Keratinocyte (primary cell): ENCODE data around the gene TXNRD2. TPM values are rescaled to one million over a fixed set of nuclear protein-coding genes. Genes with fewer than 3 reads are reported as not detected.

Source experiments
- DNase-seq: peaks from one replicate; pipeline ENCODE4 v3.0.0-alpha.2; 2011; ENCODE audit warnings: low read depth, missing footprints, low spot score
- FAIRE-seq: peaks from 2 replicates; lab custom pipeline; 2011; peaks lifted over from hg19 to GRCh38; lab: Jason Lieb, UNC
- H2AFZ ChIP-seq: 2 replicates; pipeline ENCODE4 v1.6.0; 2012; ENCODE audit warnings: low read length, control low read depth, inconsistent platforms; ENCODE audit not compliant: control insufficient read depth
- H3K27ac ChIP-seq: 2 replicates; pipeline ENCODE4 v1.5.1; 2011; ENCODE audit warnings: low read length; ENCODE audit not compliant: control insufficient read depth, insufficient read depth
- H3K27me3 ChIP-seq: 3 replicates; pipeline ENCODE4 v1.6.0; 2011; ENCODE audit warnings: low read length; ENCODE audit not compliant: control insufficient read depth, insufficient read depth; ENCODE audit errors: extremely low read depth
- H3K36me3 ChIP-seq, 2 experiments: 2 replicates in 1 of 2; 3 replicates in 1 of 2; pipeline ENCODE4 v1.5.1; 2011; ENCODE audit warnings: low read length in 2 of 2, mild to moderate bottlenecking in 1 of 2; ENCODE audit not compliant: control insufficient read depth in 2 of 2, insufficient read depth in 2 of 2; ENCODE audit errors: extremely low read depth in 1 of 2
- H3K4me1 ChIP-seq: 3 replicates; pipeline ENCODE4 v1.5.1; 2011; ENCODE audit warnings: low read length; ENCODE audit not compliant: control insufficient read depth, insufficient read depth; ENCODE audit errors: extremely low read depth
- H3K4me2 ChIP-seq: 3 replicates; pipeline ENCODE4 v1.6.0; 2011; ENCODE audit warnings: low read depth, low read length; ENCODE audit not compliant: control insufficient read depth, insufficient read depth; ENCODE audit errors: extremely low read depth
- H3K4me3 ChIP-seq, 3 experiments: fragments of 200-600 bp in 1 of 3; sonication (generic) in 1 of 3; 2 replicates in 2 of 3; 3 replicates in 1 of 3; pipeline ENCODE4 v1.5.1; 2011 to 2016; ENCODE audit warnings: low read length in 3 of 3, mild to moderate bottlenecking in 3 of 3, control low read depth in 2 of 3, inconsistent platforms in 1 of 3, low read depth in 1 of 3, mixed read lengths in 1 of 3, mixed run types in 1 of 3, moderate library complexity in 1 of 3; ENCODE audit not compliant: control insufficient read depth in 2 of 3, insufficient read depth in 2 of 3; ENCODE audit errors: extremely low read depth in 1 of 3
- H3K79me2 ChIP-seq: 2 replicates; pipeline ENCODE4 v1.6.0; 2012; ENCODE audit warnings: low read length; ENCODE audit not compliant: control insufficient read depth, insufficient read depth
- H3K9ac ChIP-seq: 3 replicates; pipeline ENCODE4 v1.6.0; 2011; ENCODE audit warnings: low read length; ENCODE audit not compliant: control insufficient read depth, insufficient read depth; ENCODE audit errors: extremely low read depth
- H3K9me1 ChIP-seq: 3 replicates; pipeline ENCODE4 v1.6.0; 2011; ENCODE audit warnings: low read length; ENCODE audit not compliant: control insufficient read depth, insufficient read depth; ENCODE audit errors: extremely low read depth
- H3K9me3 ChIP-seq: 2 replicates; pipeline ENCODE4 v1.5.1; 2012; ENCODE audit warnings: low read depth, low read length; ENCODE audit not compliant: control insufficient read depth
- H4K20me1 ChIP-seq: 3 replicates; pipeline ENCODE4 v1.6.0; 2011; ENCODE audit warnings: low read length; ENCODE audit not compliant: control insufficient read depth, insufficient read depth; ENCODE audit errors: extremely low read depth
- CTCF ChIP-seq, 3 experiments: IDR thresholded peaks in 1 of 3; conservative IDR thresholded peaks in 1 of 3; optimal IDR thresholded peaks in 1 of 3; 2 replicates in 2 of 3; 3 replicates in 1 of 3; pipeline versions ENCODE3 to v1.5.1; 2011; ENCODE audit warnings: low read length in 3 of 3, mild to moderate bottlenecking in 3 of 3, moderate library complexity in 2 of 3, control low read depth in 1 of 3, inconsistent platforms in 1 of 3; ENCODE audit not compliant: insufficient read depth in 2 of 3; ENCODE audit errors: extremely low read depth in 1 of 3
- EZH2 ChIP-seq: IDR thresholded peaks from one replicate; pipeline ENCODE4 v1.6.1; 2012; ENCODE audit warnings: inconsistent platforms, mild to moderate bottlenecking, low read length, moderate library complexity
- dilution Hi-C: fragments of 300-500 bp; cut with MboI; formaldehyde crosslinking; loops from one replicate; pipeline ENCODE4 v1.7.0; 2020; ENCODE audit warnings: low sequenced_read_pairs; ENCODE audit not compliant: extremely low pct_ligation_motif_present
- polyA plus RNA-seq, 5 experiments: library from polyadenylated mRNA; depleted of rRNA in 3 of 5; stranded (reverse) in 3 of 5; stranded (forward) in 1 of 5; unstranded in 1 of 5; fragments of >200 nt; gene quantifications; 1 replicate in 1 of 5; 2 replicates in 3 of 5; 3 replicates in 1 of 5; pipeline versions ENCODE4 v1.2.1 to v1.2.3, GENCODE V29; 2011 to 2012; ENCODE audit warnings: missing spikeins in 2 of 5, low read depth in 1 of 5, low replicate concordance in 1 of 5

TXNRD2 gene
- polyA plus RNA-seq, 1 donor (not counting 4 experiments of a cell fraction or from before 2014, with no cell fraction given), result 16.0 TPM

- no peak overlapping the region for H2AFZ ChIP-seq
- H3K79me2 ChIP-seq, result no peaks in the 10 kb centered on the region
- H3K36me3 ChIP-seq, result peaks cover 0 to 2% of the 10 kb centered on the region in 2 experiments
- dilution Hi-C loops, result no loop called here
- H3K27ac ChIP-seq, result peak overlapping the region; percentile 65
- H3K4me3 ChIP-seq, result no peak overlapping the region
- TF ChIP-seq EZH2 (no peak), CTCF (optimal IDR thresholded peaks at IDR 0.05 in 1 of 3, IDR thresholded peaks at IDR 0.05 in 1 of 3, conservative IDR thresholded peaks at IDR 0.05 in 1 of 3; ENCODE audit: extremely low read depth in 1 of 3, insufficient read depth in 2 of 3, low read length in 3 of 3) (no peak)
- DNase-seq (no peak), FAIRE-seq (no peak)
- H3K9me3 ChIP-seq, result no peaks in the 10 kb centered on the region
- H3K27me3 ChIP-seq, result no peaks in the 10 kb centered on the region
- no peaks in the 10 kb centered on the region for H4K20me1 ChIP-seq
- peak overlapping the region; percentile 62 for H3K9ac ChIP-seq
- peak overlapping the region; percentile 60 for H3K4me2 ChIP-seq
- H3K9me1 ChIP-seq, result peaks cover 5% of the 10 kb centered on the region
- H3K4me1 ChIP-seq, result peaks cover 39% of the 10 kb centered on the region
Observed at GRCh38 chr22:19983741-19984140, 42.1 kb upstream of the TXNRD2 start.

- TF ChIP-seq EZH2 (no peak), CTCF (optimal IDR thresholded peaks at IDR 0.05 in 1 of 3, IDR thresholded peaks at IDR 0.05 in 1 of 3, conservative IDR thresholded peaks at IDR 0.05 in 1 of 3; ENCODE audit: extremely low read depth in 1 of 3, insufficient read depth in 2 of 3, low read length in 3 of 3) (no peak)
- Histone ChIP-seq H3K4me3 (no peak overlapping the region), H3K27me3 (no peaks in the 10 kb centered on the region), H3K79me2 (no peaks in the 10 kb centered on the region), H2AFZ (no peak overlapping the region), H3K4me2 (peak overlapping the region; percentile 6), H3K4me1 (peaks cover 39% of the 10 kb centered on the region), H3K9me3 (no peaks in the 10 kb centered on the region), H3K9ac (no peak overlapping the region), H4K20me1 (no peaks in the 10 kb centered on the region), H3K9me1 (peaks cover 5% of the 10 kb centered on the region), H3K27ac (no peak overlapping the region), H3K36me3 (peaks cover 0 to 5% of the 10 kb centered on the region in 2 experiments)
- dilution Hi-C loops, result no loop called here
- DNase-seq (no peak), FAIRE-seq (no peak)
Observed at GRCh38 chr22:19982991-19983578, 41.5 kb upstream of the TXNRD2 start.
